HEK293 (cell line): ENCODE results near the gene SIGLEC5.

Experiments
- OSR2 ChIP-seq: fragments of 450-650 bp; formaldehyde crosslinking; IDR thresholded peaks from 2 replicates; pipeline ENCODE4 v1.5.1; 2016; ENCODE audit warnings: missing biosample characterization, missing genetic modification characterization
- YY1 ChIP-seq: fragments of 450-650 bp; formaldehyde crosslinking; IDR thresholded peaks from 2 replicates; pipeline ENCODE4 v1.5.1; 2018; ENCODE audit warnings: missing biosample characterization, missing genetic modification characterization
- ZBTB7A ChIP-seq: fragments of 450-650 bp; formaldehyde crosslinking; IDR thresholded peaks from 2 replicates; pipeline ENCODE4 v1.5.1; 2016; ENCODE audit warnings: low read depth, missing biosample characterization, missing genetic modification characterization
- ZBTB8A ChIP-seq: fragments of 450-650 bp; formaldehyde crosslinking; IDR thresholded peaks from 2 replicates; pipeline ENCODE4 v1.5.1; 2016; ENCODE audit warnings: missing biosample characterization, missing genetic modification characterization
- ZNF324 ChIP-seq: fragments of 450-650 bp; formaldehyde crosslinking; IDR thresholded peaks from 2 replicates; pipeline ENCODE4 v1.5.1; 2016; ENCODE audit warnings: missing biosample characterization, missing genetic modification characterization
- ZNF514 ChIP-seq: fragments of 450-650 bp; formaldehyde crosslinking; IDR thresholded peaks from 2 replicates; pipeline ENCODE4 v1.5.1; 2016; ENCODE audit warnings: missing biosample characterization, missing genetic modification characterization
- ZNF530 ChIP-seq: fragments of 450-650 bp; formaldehyde crosslinking; IDR thresholded peaks from 2 replicates; pipeline ENCODE4 v1.5.1; 2016; ENCODE audit warnings: low read depth, missing biosample characterization, missing genetic modification characterization
- ZNF561 ChIP-seq: fragments of 450-650 bp; IDR thresholded peaks from 2 replicates; pipeline ENCODE4 v1.5.1; 2018; ENCODE audit warnings: missing biosample characterization, missing genetic modification characterization, borderline replicate concordance
- TF ChIP-seq, protein P1 (sequence below): fragments of 450-650 bp; formaldehyde crosslinking; IDR thresholded peaks from 2 replicates; pipeline ENCODE4 v1.5.1; 2016; ENCODE audit warnings: missing biosample characterization, missing genetic modification characterization

DNA sequence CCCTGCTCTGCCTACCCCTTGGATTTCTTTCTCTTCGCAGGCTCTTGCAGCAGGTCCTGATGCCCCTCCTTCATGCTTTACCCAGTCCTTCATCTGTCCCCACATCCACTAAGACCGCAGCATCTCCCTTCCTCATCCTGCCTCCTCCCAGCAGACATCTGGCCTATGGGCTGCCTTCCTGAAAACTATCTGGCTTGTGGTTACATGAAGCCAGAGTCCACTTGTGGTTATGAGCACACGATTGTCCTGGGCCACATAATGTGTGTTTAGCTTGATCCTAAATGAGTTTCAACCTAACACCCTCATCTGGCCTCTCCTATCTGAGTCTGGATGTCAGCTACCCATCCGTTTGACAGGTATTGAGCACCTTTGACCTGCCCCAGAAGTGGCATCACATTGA is 64.6 kb downstream of the SIGLEC5 start:
- TF ChIP-seq, protein P1, sequence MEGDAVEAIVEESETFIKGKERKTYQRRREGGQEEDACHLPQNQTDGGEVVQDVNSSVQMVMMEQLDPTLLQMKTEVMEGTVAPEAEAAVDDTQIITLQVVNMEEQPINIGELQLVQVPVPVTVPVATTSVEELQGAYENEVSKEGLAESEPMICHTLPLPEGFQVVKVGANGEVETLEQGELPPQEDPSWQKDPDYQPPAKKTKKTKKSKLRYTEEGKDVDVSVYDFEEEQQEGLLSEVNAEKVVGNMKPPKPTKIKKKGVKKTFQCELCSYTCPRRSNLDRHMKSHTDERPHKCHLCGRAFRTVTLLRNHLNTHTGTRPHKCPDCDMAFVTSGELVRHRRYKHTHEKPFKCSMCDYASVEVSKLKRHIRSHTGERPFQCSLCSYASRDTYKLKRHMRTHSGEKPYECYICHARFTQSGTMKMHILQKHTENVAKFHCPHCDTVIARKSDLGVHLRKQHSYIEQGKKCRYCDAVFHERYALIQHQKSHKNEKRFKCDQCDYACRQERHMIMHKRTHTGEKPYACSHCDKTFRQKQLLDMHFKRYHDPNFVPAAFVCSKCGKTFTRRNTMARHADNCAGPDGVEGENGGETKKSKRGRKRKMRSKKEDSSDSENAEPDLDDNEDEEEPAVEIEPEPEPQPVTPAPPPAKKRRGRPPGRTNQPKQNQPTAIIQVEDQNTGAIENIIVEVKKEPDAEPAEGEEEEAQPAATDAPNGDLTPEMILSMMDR (tag by site-specific recombination): no peak
- no peak for TF ChIP-seq ZNF530 (tag by site-specific recombination)
- TF ChIP-seq ZBTB8A: no peak
- TF ChIP-seq YY1 (tag by site-specific recombination): no peak
- no peak for TF ChIP-seq ZNF514 (tag by site-specific recombination)
- TF ChIP-seq OSR2: no peak
- TF ChIP-seq ZNF561 (tag by site-specific recombination): no peak
- no peak for TF ChIP-seq ZBTB7A (tag by site-specific recombination)
- no peak for TF ChIP-seq ZNF324
